Measurements from ENCODE around the gene MR1.

- TF ChIP-seq CTCF (IDR thresholded peaks at IDR 0.05) (no peak), POLR2A (IDR thresholded peaks at IDR 0.05) (no peak)
Measured at GRCh38 chr1:181028615-181029014, 5.2 kb upstream of the MR1 start.
